Left colon (tissue), 2 donors: ENCODE results near the gene CNTN5. TPM values are rescaled to one million over a fixed set of nuclear protein-coding genes. Genes with fewer than 3 reads are reported as not detected.

Experiments used
- ATAC-seq: fragments of 200-7000 bp; cut with Tn5 transposase; one replicate; pipeline ENCODE4 v1.9.1; 2020; ENCODE audit warnings: mild to moderate bottlenecking, moderate library complexity
- DNase-seq, 2 donors: peaks; one replicate each; pipeline ENCODE4 v3.0.0-alpha.2; 2020
- intact Hi-C, 2 donors: fragments of 100-400 bp; cut with DNase I in 1 of 2; cut with micrococcal nuclease in 1 of 2; formaldehyde crosslinking; loops; one replicate each; pipeline versions ENCODE4 v1.11.2 to v1.14.0; 2022; cut with DNase I, micrococcal nuclease
- total RNA-seq, 2 donors: library from RNA; stranded (reverse); fragmentation: NEBNext Ultra II Directional; extraction: Animal tissue kit (Norgen Biotek cat#: 25700); gene quantifications; one replicate each; pipeline ENCODE4 v1.2.1, GENCODE V29; 2021
- donor health status: DM: no; HTN: no; CAD: no.
- donor health status: DM: yes; HTN: yes; CAD: no.

The CNTN5 gene
- total RNA-seq, 2 donors from 2014 or later, result not detected

GRCh38 chr11:99920956-99921355, 900.2 kb downstream of the CNTN5 start:
- ATAC-seq (no peak), DNase-seq (no peak)
- intact Hi-C loops, result no loop called here

- ATAC-seq (no peak), DNase-seq (no peak)
- intact Hi-C loops, result no loop called here
Observed at GRCh38 chr11:99925968-99926367, 905.2 kb downstream of the CNTN5 start.

GRCh38 chr11:99932684-99933083, 911.9 kb downstream of the CNTN5 start:
- intact Hi-C loops, result no loop called here
- DNase-seq (no peak), ATAC-seq (no peak)

GRCh38 chr11:99934008-99934407, 913.3 kb downstream of the CNTN5 start:
- ATAC-seq (no peak), DNase-seq (no peak)
- intact Hi-C loops, result no loop called here

- DNase-seq, result no peak
- no peak for ATAC-seq
- intact Hi-C loops, result no loop called here
Observed at GRCh38 chr11:99937330-99937729, 916.6 kb downstream of the CNTN5 start.

GRCh38 chr11:99952816-99953215, 932.1 kb downstream of the CNTN5 start:
- intact Hi-C loops, result no loop called here
- ATAC-seq, result no peak
- DNase-seq, result no peak

GRCh38 chr11:99960536-99960935, 939.8 kb downstream of the CNTN5 start:
- intact Hi-C loops, result no loop called here
- DNase-seq (no peak), ATAC-seq (no peak)

- intact Hi-C loops, result no loop called here
- no peak for DNase-seq
- no peak for ATAC-seq
Observed at GRCh38 chr11:99968336-99968735, 947.6 kb downstream of the CNTN5 start.

GRCh38 chr11:99973993-99974392, 953.2 kb downstream of the CNTN5 start:
- intact Hi-C loops, result no loop called here
- no peak for ATAC-seq
- DNase-seq, result no peak

- DNase-seq (no peak), ATAC-seq (no peak)
- intact Hi-C loops, result no loop called here
Observed at GRCh38 chr11:99979042-99979441, 958.3 kb downstream of the CNTN5 start.

GRCh38 chr11:99987821-99988470, 967.2 kb downstream of the CNTN5 start:
- DNase-seq, result no peak
- intact Hi-C loops, result no loop called here
- ATAC-seq, result no peak

GRCh38 chr11:99988471-99988837, 967.7 kb downstream of the CNTN5 start:
- ATAC-seq (no peak), DNase-seq (no peak)
- intact Hi-C loops, result no loop called here

GRCh38 chr11:100003985-100004384, 983.2 kb downstream of the CNTN5 start:
- DNase-seq, result no peak
- no peak for ATAC-seq
- intact Hi-C loops, result no loop called here

- DNase-seq, result no peak
- intact Hi-C loops, result no loop called here
- ATAC-seq, result no peak
Observed at GRCh38 chr11:100004541-100004940, 983.8 kb downstream of the CNTN5 start.

- DNase-seq, result no peak
Observed at GRCh38 chr11:100008417-100008816, 987.7 kb downstream of the CNTN5 start.

GRCh38 chr11:100009728-100010127, 989.0 kb downstream of the CNTN5 start:
- DNase-seq, result no peak
- intact Hi-C loops, result no loop called here
- no peak for ATAC-seq

More at GRCh38 chr11:100008417-100008816, 987.7 kb downstream of the CNTN5 start:
- intact Hi-C loops, result no loop called here
- no peak for ATAC-seq

- intact Hi-C loops, result no loop called here
- no peak for DNase-seq
Observed at GRCh38 chr11:100010393-100010792, 989.6 kb downstream of the CNTN5 start.

GRCh38 chr11:100011697-100012096, 990.9 kb downstream of the CNTN5 start:
- DNase-seq, result no peak
- intact Hi-C loops, result no loop called here
- no peak for ATAC-seq

More at GRCh38 chr11:100010393-100010792, 989.6 kb downstream of the CNTN5 start:
- no peak for ATAC-seq

- no peak for DNase-seq
- ATAC-seq, result no peak
- intact Hi-C loops, result no loop called here
Observed at GRCh38 chr11:100013011-100013410, 992.3 kb downstream of the CNTN5 start.

GRCh38 chr11:100031973-100032372, 1011.2 kb downstream of the CNTN5 start:
- intact Hi-C loops, result no loop called here

GRCh38 chr11:100061006-100061405, 1040.3 kb downstream of the CNTN5 start:
- intact Hi-C loops, result no loop called here
- DNase-seq, result no peak
- no peak for ATAC-seq

More at GRCh38 chr11:100031973-100032372, 1011.2 kb downstream of the CNTN5 start:
- DNase-seq, result no peak
- no peak for ATAC-seq
